HEK293 (cell line): Measurements from ENCODE around the gene KRTAP5-8.

Experiments used
- CTCF ChIA-PET: fragments of 350-600 bp; formaldehyde crosslinking; extraction: SDS; loops from one replicate; lab custom pipeline; 2021; ENCODE audit warnings: antibody characterized with exemption; lab: Yijun Ruan, JAX
- POLR2A ChIA-PET: fragments of 300-600 bp; formaldehyde crosslinking; extraction: SDS; loops from one replicate; lab custom pipeline; 2020; ENCODE audit warnings: antibody characterized with exemption, inconsistent platforms; lab: Yijun Ruan, JAX
- H3K27ac ChIP-seq: fragments of 200-500 bp; sonication (Bioruptor generic); 2 replicates; pipeline ENCODE4 v1.5.1; 2014; ENCODE audit warnings: low read depth, low read length, control low read depth, inconsistent platforms; ENCODE audit errors: extremely low read depth
- H3K36me3 ChIP-seq, 2 experiments: fragments of 200-500 bp in 1 of 2; sonication (Bioruptor generic) in 1 of 2; 1 replicate in 1 of 2; 2 replicates in 1 of 2; pipeline ENCODE4 v1.5.1; 2014 to 2017; ENCODE audit warnings: inconsistent platforms in 2 of 2, low read length in 2 of 2; ENCODE audit not compliant: control insufficient read depth in 2 of 2, insufficient read depth in 1 of 2
- H3K4me1 ChIP-seq: fragments of 200-500 bp; sonication (Bioruptor generic); 2 replicates; pipeline ENCODE4 v1.5.1; 2014; ENCODE audit warnings: mild to moderate bottlenecking, low read length, inconsistent platforms; ENCODE audit not compliant: control insufficient read depth, insufficient read depth
- H3K4me3 ChIP-seq: 2 replicates; pipeline ENCODE4 v1.5.1; 2011; ENCODE audit warnings: low read depth, mild to moderate bottlenecking, control low read depth, low read length, moderate library complexity
- H3K9me3 ChIP-seq: fragments of 200-500 bp; sonication (Bioruptor generic); 2 replicates; pipeline ENCODE4 v1.5.1; 2014; ENCODE audit warnings: low read depth, low read length, inconsistent platforms; ENCODE audit not compliant: control insufficient read depth, insufficient read depth
- FEZF1 ChIP-seq: fragments of 450-650 bp; formaldehyde crosslinking; IDR thresholded peaks from 2 replicates; pipeline ENCODE4 v1.5.1; 2016; ENCODE audit warnings: missing biosample characterization, missing genetic modification characterization
- PRDM2 ChIP-seq: fragments of 450-650 bp; formaldehyde crosslinking; IDR thresholded peaks from 2 replicates; pipeline ENCODE4 v1.5.1; 2016; ENCODE audit warnings: missing biosample characterization, missing genetic modification characterization, borderline replicate concordance
- SCRT2 ChIP-seq: fragments of 450-650 bp; formaldehyde crosslinking; IDR thresholded peaks from 2 replicates; pipeline ENCODE4 v1.5.1; 2016; ENCODE audit warnings: missing biosample characterization, missing genetic modification characterization
- ZBTB10 ChIP-seq: fragments of 450-650 bp; formaldehyde crosslinking; IDR thresholded peaks from 2 replicates; pipeline ENCODE4 v1.5.1; 2016; ENCODE audit warnings: missing biosample characterization, missing genetic modification characterization
- ZFP3 ChIP-seq: fragments of 450-650 bp; formaldehyde crosslinking; IDR thresholded peaks from 2 replicates; pipeline ENCODE4 v1.5.1; 2016; ENCODE audit warnings: low read depth, missing biosample characterization, missing genetic modification characterization
- ZNF148 ChIP-seq: fragments of 450-650 bp; formaldehyde crosslinking; IDR thresholded peaks from 2 replicates; pipeline ENCODE4 v1.5.0; 2017; ENCODE audit warnings: missing biosample characterization, missing genetic modification characterization, borderline replicate concordance
- ZNF155 ChIP-seq: fragments of 450-650 bp; formaldehyde crosslinking; IDR thresholded peaks from 2 replicates; pipeline ENCODE4 v1.5.1; 2016; ENCODE audit warnings: missing biosample characterization, missing genetic modification characterization
- ZNF175 ChIP-seq: fragments of 450-650 bp; formaldehyde crosslinking; IDR thresholded peaks from 2 replicates; pipeline ENCODE4 v1.5.1; 2016; ENCODE audit warnings: missing biosample characterization, missing genetic modification characterization
- ZNF202 ChIP-seq: fragments of 450-650 bp; formaldehyde crosslinking; IDR thresholded peaks from 2 replicates; pipeline ENCODE4 v1.5.1; 2016; ENCODE audit warnings: missing biosample characterization, missing genetic modification characterization, borderline replicate concordance
- ZNF211 ChIP-seq: fragments of 450-650 bp; formaldehyde crosslinking; IDR thresholded peaks from 2 replicates; pipeline ENCODE4 v1.5.1; 2016; ENCODE audit warnings: low read depth, missing biosample characterization, missing genetic modification characterization
- ZNF585B ChIP-seq: fragments of 450-650 bp; formaldehyde crosslinking; IDR thresholded peaks from 2 replicates; pipeline ENCODE4 v1.5.1; 2016; ENCODE audit warnings: missing biosample characterization, missing genetic modification characterization
- ZNF670 ChIP-seq: fragments of 450-650 bp; formaldehyde crosslinking; IDR thresholded peaks from 2 replicates; pipeline ENCODE4 v1.5.1; 2016; ENCODE audit warnings: missing biosample characterization, missing genetic modification characterization, low read depth
- ZNF76 ChIP-seq: fragments of 450-650 bp; formaldehyde crosslinking; IDR thresholded peaks from 2 replicates; pipeline ENCODE4; 2016; ENCODE audit warnings: low read depth, missing biosample characterization, missing genetic modification characterization, borderline replicate concordance
- TF ChIP-seq, protein P1 (sequence below): fragments of 450-650 bp; formaldehyde crosslinking; IDR thresholded peaks from 2 replicates; pipeline ENCODE4 v1.5.1; 2017; ENCODE audit warnings: missing biosample characterization, missing genetic modification characterization
- TF ChIP-seq, protein P2 (sequence below): fragments of 450-650 bp; formaldehyde crosslinking; IDR thresholded peaks from 2 replicates; pipeline ENCODE4 v1.5.1; 2016; ENCODE audit warnings: missing biosample characterization, missing genetic modification characterization

KRTAP5-8 gene

DNA sequence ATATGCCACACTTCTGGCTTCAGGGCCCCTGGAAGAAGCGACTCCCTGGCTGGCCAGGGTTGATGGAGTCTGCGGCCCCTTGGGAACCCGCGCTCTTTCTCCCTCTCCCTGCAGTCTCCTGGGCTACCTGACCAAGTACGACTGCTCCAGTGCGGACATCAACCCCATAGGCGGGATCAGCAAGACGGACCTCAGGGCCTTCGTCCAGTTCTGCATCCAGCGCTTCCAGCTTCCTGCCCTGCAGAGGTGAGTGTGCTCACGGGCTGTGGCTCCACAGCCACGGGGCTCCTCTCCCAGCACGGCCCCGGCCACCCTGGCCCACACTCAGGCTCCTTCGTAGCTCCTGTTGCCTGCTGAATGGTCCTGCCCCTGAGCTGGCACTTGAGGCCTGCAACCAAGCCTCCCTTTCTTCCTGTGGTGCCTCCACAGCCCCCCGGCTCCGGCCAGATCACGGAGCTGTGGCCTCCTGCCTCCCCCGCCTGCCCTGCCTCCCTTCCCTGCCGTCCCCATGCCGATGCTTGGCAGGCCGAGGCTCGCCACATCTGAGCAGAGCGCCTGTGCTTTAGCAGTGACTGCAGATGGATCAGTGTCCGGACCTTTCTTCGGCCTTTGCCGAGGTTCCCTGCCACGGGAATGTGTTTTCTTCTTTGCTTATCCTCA lies 47.0 kb upstream of the KRTAP5-8 start:
- peaks cover 4 to 55% of the 10 kb centered on the region in 2 experiments; a peak in 2 of 3 replicates for H3K36me3 ChIP-seq
- no peak overlapping the region for H3K27ac ChIP-seq
- H3K4me3 ChIP-seq: no peak overlapping the region
- ChIA-PET POLR2A (no interaction called here), CTCF (no interaction called here)
- H3K4me1 ChIP-seq: no peaks in the 10 kb centered on the region
- H3K9me3 ChIP-seq: no peaks in the 10 kb centered on the region
- TF ChIP-seq ZNF202 (no peak), SCRT2 (tag by site-specific recombination) (no peak), ZNF211 (tag by site-specific recombination) (no peak), ZFP3 (tag by site-specific recombination) (no peak), ZNF175 (tag by site-specific recombination) (no peak), FEZF1 (tag by site-specific recombination) (no peak), ZNF670 (tag by site-specific recombination) (no peak), ZNF155 (tag by site-specific recombination) (no peak), ZBTB10 (tag by site-specific recombination) (no peak), ZNF76 (tag by site-specific recombination) (no peak), ZNF585B (tag by site-specific recombination) (no peak), ZNF148 (tag by site-specific recombination) (no peak), PRDM2 (tag by site-specific recombination) (no peak)
- TF ChIP-seq, protein P1, sequence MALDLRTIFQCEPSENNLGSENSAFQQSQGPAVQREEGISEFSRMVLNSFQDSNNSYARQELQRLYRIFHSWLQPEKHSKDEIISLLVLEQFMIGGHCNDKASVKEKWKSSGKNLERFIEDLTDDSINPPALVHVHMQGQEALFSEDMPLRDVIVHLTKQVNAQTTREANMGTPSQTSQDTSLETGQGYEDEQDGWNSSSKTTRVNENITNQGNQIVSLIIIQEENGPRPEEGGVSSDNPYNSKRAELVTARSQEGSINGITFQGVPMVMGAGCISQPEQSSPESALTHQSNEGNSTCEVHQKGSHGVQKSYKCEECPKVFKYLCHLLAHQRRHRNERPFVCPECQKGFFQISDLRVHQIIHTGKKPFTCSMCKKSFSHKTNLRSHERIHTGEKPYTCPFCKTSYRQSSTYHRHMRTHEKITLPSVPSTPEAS (tag by site-specific recombination): no peak
- TF ChIP-seq, protein P2, sequence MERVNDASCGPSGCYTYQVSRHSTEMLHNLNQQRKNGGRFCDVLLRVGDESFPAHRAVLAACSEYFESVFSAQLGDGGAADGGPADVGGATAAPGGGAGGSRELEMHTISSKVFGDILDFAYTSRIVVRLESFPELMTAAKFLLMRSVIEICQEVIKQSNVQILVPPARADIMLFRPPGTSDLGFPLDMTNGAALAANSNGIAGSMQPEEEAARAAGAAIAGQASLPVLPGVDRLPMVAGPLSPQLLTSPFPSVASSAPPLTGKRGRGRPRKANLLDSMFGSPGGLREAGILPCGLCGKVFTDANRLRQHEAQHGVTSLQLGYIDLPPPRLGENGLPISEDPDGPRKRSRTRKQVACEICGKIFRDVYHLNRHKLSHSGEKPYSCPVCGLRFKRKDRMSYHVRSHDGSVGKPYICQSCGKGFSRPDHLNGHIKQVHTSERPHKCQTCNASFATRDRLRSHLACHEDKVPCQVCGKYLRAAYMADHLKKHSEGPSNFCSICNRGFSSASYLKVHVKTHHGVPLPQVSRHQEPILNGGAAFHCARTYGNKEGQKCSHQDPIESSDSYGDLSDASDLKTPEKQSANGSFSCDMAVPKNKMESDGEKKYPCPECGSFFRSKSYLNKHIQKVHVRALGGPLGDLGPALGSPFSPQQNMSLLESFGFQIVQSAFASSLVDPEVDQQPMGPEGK (tag by site-specific recombination): no peak
